ENCODE results near the gene PIAS1. TPM values are rescaled to one million over a fixed set of nuclear protein-coding genes. Genes with fewer than 3 reads are reported as not detected.

PIAS1 gene
- total and polyA plus RNA-seq, 2 donors = 26.2 to 29.1 TPM

GRCh38 chr15:68085052-68085451 is 30.9 kb downstream of the PIAS1 start:
- no peaks in the 10 kb centered on the region for H3K27me3 ChIP-seq (ENCODE audit: control insufficient read depth in 2 of 2, insufficient read depth in 1 of 2, low read length in 1 of 2)
- no peak for DNase-seq (ENCODE audit: low read depth in 6 of 9, low spot score in 9 of 9)
- no peaks in the 10 kb centered on the region for H3K9me3 ChIP-seq (ENCODE audit: control insufficient read depth in 2 of 2, insufficient read depth in 1 of 2, low read length in 1 of 2)
- H3K4me3 ChIP-seq (ENCODE audit: low read length in 2 of 2) = no peak overlapping the region
- no peaks in the 10 kb centered on the region for H3K4me1 ChIP-seq (ENCODE audit: control insufficient read depth in 2 of 2, insufficient read depth in 2 of 2, low read length in 2 of 2)
- H3K27ac ChIP-seq (ENCODE audit: low read depth in 1 of 2, low read length in 1 of 2) = no peak overlapping the region
- H3K36me3 ChIP-seq (ENCODE audit: control insufficient read depth in 2 of 2, insufficient read depth in 2 of 2, low read length in 1 of 2) = peaks cover 4 to 15% of the 10 kb centered on the region in 2 donors
- 98% methylated on average over 1 of the region's 1 CpG for WGBS

- 98% methylated on average over 3 of the region's 3 CpGs for WGBS
- no peak overlapping the region for H3K4me3 ChIP-seq (ENCODE audit: low read length in 2 of 2)
- H3K9me3 ChIP-seq (ENCODE audit: control insufficient read depth in 2 of 2, insufficient read depth in 1 of 2, low read length in 1 of 2) = peaks cover 0 to 4% of the 10 kb centered on the region in 2 donors
- no peaks in the 10 kb centered on the region for H3K27me3 ChIP-seq (ENCODE audit: control insufficient read depth in 2 of 2, insufficient read depth in 1 of 2, low read length in 1 of 2)
- no peak for DNase-seq (ENCODE audit: low read depth in 6 of 9, low spot score in 9 of 9)
- no peaks in the 10 kb centered on the region for H3K4me1 ChIP-seq (ENCODE audit: control insufficient read depth in 2 of 2, insufficient read depth in 2 of 2, low read length in 2 of 2)
- peaks cover 3 to 29% of the 10 kb centered on the region in 2 donors for H3K36me3 ChIP-seq (ENCODE audit: control insufficient read depth in 2 of 2, insufficient read depth in 2 of 2, low read length in 1 of 2)
- H3K27ac ChIP-seq (ENCODE audit: low read depth in 1 of 2, low read length in 1 of 2) = no peak overlapping the region
These were observed 37.6 kb downstream of the PIAS1 start for GRCh38 chr15:68091743-68092142.

- Histone ChIP-seq H3K27me3 (ENCODE audit: control insufficient read depth in 2 of 2, insufficient read depth in 1 of 2, low read length in 1 of 2) (no peaks in the 10 kb centered on the region), H3K27ac (ENCODE audit: low read depth in 1 of 2, low read length in 1 of 2) (no peak overlapping the region), H3K4me1 (ENCODE audit: control insufficient read depth in 2 of 2, insufficient read depth in 2 of 2, low read length in 2 of 2) (peaks cover 0 to 3% of the 10 kb centered on the region in 2 donors), H3K9me3 (ENCODE audit: control insufficient read depth in 2 of 2, insufficient read depth in 1 of 2, low read length in 1 of 2) (peaks cover 0 to 8% of the 10 kb centered on the region in 2 donors), H3K4me3 (ENCODE audit: low read length in 2 of 2) (no peak overlapping the region), H3K36me3 (ENCODE audit: control insufficient read depth in 2 of 2, insufficient read depth in 2 of 2, low read length in 1 of 2) (peaks cover 3 to 23% of the 10 kb centered on the region in 2 donors)
- no peak for DNase-seq (ENCODE audit: low read depth in 6 of 9, low spot score in 9 of 9)
- 96% methylated on average over 1 of the region's 1 CpG for WGBS
These were observed 42.0 kb downstream of the PIAS1 start for GRCh38 chr15:68096099-68096498.

- Histone ChIP-seq H3K4me1 (ENCODE audit: control insufficient read depth in 2 of 2, insufficient read depth in 2 of 2, low read length in 2 of 2) (peaks cover 0 to 3% of the 10 kb centered on the region in 2 donors), H3K4me3 (ENCODE audit: low read length in 2 of 2) (no peak overlapping the region)
- DNase-seq (ENCODE audit: low read depth in 6 of 9, low spot score in 9 of 9) = no peak
These were observed 42.9 kb downstream of the PIAS1 start for GRCh38 chr15:68097029-68097428.

GRCh38 chr15:68098465-68098864 is 44.4 kb downstream of the PIAS1 start:
- Histone ChIP-seq H3K4me3 (ENCODE audit: low read length in 2 of 2) (no peak overlapping the region), H3K27me3 (ENCODE audit: control insufficient read depth in 2 of 2, insufficient read depth in 1 of 2, low read length in 1 of 2) (no peaks in the 10 kb centered on the region), H3K27ac (ENCODE audit: low read depth in 1 of 2, low read length in 1 of 2) (no peak overlapping the region), H3K9me3 (ENCODE audit: control insufficient read depth in 2 of 2, insufficient read depth in 1 of 2, low read length in 1 of 2) (peaks cover 0 to 11% of the 10 kb centered on the region in 2 donors), H3K36me3 (ENCODE audit: control insufficient read depth in 2 of 2, insufficient read depth in 2 of 2, low read length in 1 of 2) (peaks cover 3 to 20% of the 10 kb centered on the region in 2 donors), H3K4me1 (ENCODE audit: control insufficient read depth in 2 of 2, insufficient read depth in 2 of 2, low read length in 2 of 2) (peaks cover 0 to 3% of the 10 kb centered on the region in 2 donors)
- WGBS = 84% methylated on average over 1 of the region's 1 CpG
- DNase-seq (ENCODE audit: low read depth in 6 of 9, low spot score in 9 of 9) = no peak

More at GRCh38 chr15:68097029-68097428, 42.9 kb downstream of the PIAS1 start:
- H3K36me3 ChIP-seq (ENCODE audit: control insufficient read depth in 2 of 2, insufficient read depth in 2 of 2, low read length in 1 of 2) = peaks cover 2 to 23% of the 10 kb centered on the region in 2 donors
- H3K27me3 ChIP-seq (ENCODE audit: control insufficient read depth in 2 of 2, insufficient read depth in 1 of 2, low read length in 1 of 2) = no peaks in the 10 kb centered on the region
- no peak overlapping the region for H3K27ac ChIP-seq (ENCODE audit: low read depth in 1 of 2, low read length in 1 of 2)
- peaks cover 0 to 8% of the 10 kb centered on the region in 2 donors for H3K9me3 ChIP-seq (ENCODE audit: control insufficient read depth in 2 of 2, insufficient read depth in 1 of 2, low read length in 1 of 2)

- Histone ChIP-seq H3K36me3 (ENCODE audit: control insufficient read depth in 2 of 2, insufficient read depth in 2 of 2, low read length in 1 of 2) (peaks cover 3 to 22% of the 10 kb centered on the region in 2 donors), H3K4me3 (ENCODE audit: low read length in 2 of 2) (no peak overlapping the region), H3K27ac (ENCODE audit: low read depth in 1 of 2, low read length in 1 of 2) (no peak overlapping the region), H3K4me1 (ENCODE audit: control insufficient read depth in 2 of 2, insufficient read depth in 2 of 2, low read length in 2 of 2) (peaks cover 0 to 3% of the 10 kb centered on the region in 2 donors), H3K27me3 (ENCODE audit: control insufficient read depth in 2 of 2, insufficient read depth in 1 of 2, low read length in 1 of 2) (no peaks in the 10 kb centered on the region), H3K9me3 (ENCODE audit: control insufficient read depth in 2 of 2, insufficient read depth in 1 of 2, low read length in 1 of 2) (peaks cover 0 to 11% of the 10 kb centered on the region in 2 donors)
- WGBS = over 99% methylated on average over 2 of the region's 2 CpGs
- no peak for DNase-seq (ENCODE audit: low read depth in 6 of 9, low spot score in 9 of 9)
These were observed 46.1 kb downstream of the PIAS1 start for GRCh38 chr15:68100194-68100593.

GRCh38 chr15:68103603-68104002 is 49.5 kb downstream of the PIAS1 start:
- peaks cover 0 to 3% of the 10 kb centered on the region in 2 donors for H3K9me3 ChIP-seq (ENCODE audit: control insufficient read depth in 2 of 2, insufficient read depth in 1 of 2, low read length in 1 of 2)
- H3K27me3 ChIP-seq (ENCODE audit: control insufficient read depth in 2 of 2, insufficient read depth in 1 of 2, low read length in 1 of 2) = no peaks in the 10 kb centered on the region
- no peak overlapping the region for H3K4me3 ChIP-seq (ENCODE audit: low read length in 2 of 2)
- no peak for DNase-seq (ENCODE audit: low read depth in 6 of 9, low spot score in 9 of 9)
- no peak overlapping the region for H3K27ac ChIP-seq (ENCODE audit: low read depth in 1 of 2, low read length in 1 of 2)
- H3K36me3 ChIP-seq (ENCODE audit: control insufficient read depth in 2 of 2, insufficient read depth in 2 of 2, low read length in 1 of 2) = peaks cover 3 to 15% of the 10 kb centered on the region in 2 donors
- 98% methylated on average over 6 of the region's 6 CpGs for WGBS
- H3K4me1 ChIP-seq (ENCODE audit: control insufficient read depth in 2 of 2, insufficient read depth in 2 of 2, low read length in 2 of 2) = peaks cover 0 to 3% of the 10 kb centered on the region in 2 donors

GRCh38 chr15:68106656-68107055 is 52.5 kb downstream of the PIAS1 start:
- DNase-seq (ENCODE audit: low read depth in 6 of 9, low spot score in 9 of 9) = no peak
- Histone ChIP-seq H3K4me1 (ENCODE audit: control insufficient read depth in 2 of 2, insufficient read depth in 2 of 2, low read length in 2 of 2) (no peaks in the 10 kb centered on the region), H3K36me3 (ENCODE audit: control insufficient read depth in 2 of 2, insufficient read depth in 2 of 2, low read length in 1 of 2) (peaks cover 3 to 14% of the 10 kb centered on the region in 2 donors), H3K4me3 (ENCODE audit: low read length in 2 of 2) (no peak overlapping the region), H3K9me3 (ENCODE audit: control insufficient read depth in 2 of 2, insufficient read depth in 1 of 2, low read length in 1 of 2) (peaks cover 0 to 3% of the 10 kb centered on the region in 2 donors), H3K27me3 (ENCODE audit: control insufficient read depth in 2 of 2, insufficient read depth in 1 of 2, low read length in 1 of 2) (no peaks in the 10 kb centered on the region), H3K27ac (ENCODE audit: low read depth in 1 of 2, low read length in 1 of 2) (no peak overlapping the region)
- WGBS = 97% methylated on average over 4 of the region's 4 CpGs

GRCh38 chr15:68107142-68107541 is 53.0 kb downstream of the PIAS1 start:
- H3K27ac ChIP-seq (ENCODE audit: low read depth in 1 of 2, low read length in 1 of 2) = no peak overlapping the region
- peaks cover 3 to 14% of the 10 kb centered on the region in 2 donors for H3K36me3 ChIP-seq (ENCODE audit: control insufficient read depth in 2 of 2, insufficient read depth in 2 of 2, low read length in 1 of 2)
- DNase-seq (ENCODE audit: low read depth in 6 of 9, low spot score in 9 of 9) = no peak
- H3K27me3 ChIP-seq (ENCODE audit: control insufficient read depth in 2 of 2, insufficient read depth in 1 of 2, low read length in 1 of 2) = no peaks in the 10 kb centered on the region
- peaks cover 0 to 3% of the 10 kb centered on the region in 2 donors for H3K9me3 ChIP-seq (ENCODE audit: control insufficient read depth in 2 of 2, insufficient read depth in 1 of 2, low read length in 1 of 2)
- no peak overlapping the region for H3K4me3 ChIP-seq (ENCODE audit: low read length in 2 of 2)
- H3K4me1 ChIP-seq (ENCODE audit: control insufficient read depth in 2 of 2, insufficient read depth in 2 of 2, low read length in 2 of 2) = no peaks in the 10 kb centered on the region

All from thymus (tissue), 11 donors.